ENCODE results near the gene SGSM1.

SGSM1 gene

GRCh38 chr22:24937114-24937513 is 131.1 kb downstream of the SGSM1 start:
- intact Hi-C loops (cut with DNase I) = no loop called here
- no peak for DNase-seq

- intact Hi-C loops (cut with DNase I) = no loop called here
- peak in 14 of 42 donors; percentile 4 to 60 (median 28) for DNase-seq
Observed at GRCh38 chr22:24938741-24939341, 132.8 kb downstream of the SGSM1 start.

- no peak for DNase-seq
- intact Hi-C loops (cut with DNase I) = no loop called here
Observed at GRCh38 chr22:24942301-24942700, 136.3 kb downstream of the SGSM1 start.

- DNase-seq = no peak
Observed at GRCh38 chr22:24944217-24944937, 138.4 kb downstream of the SGSM1 start.

GRCh38 chr22:24945430-24945829 is 139.4 kb downstream of the SGSM1 start:
- no peak for DNase-seq
- intact Hi-C loops (cut with DNase I) = no loop called here

More at GRCh38 chr22:24944217-24944937, 138.4 kb downstream of the SGSM1 start:
- intact Hi-C loops (cut with DNase I) = no loop called here

- intact Hi-C loops (cut with DNase I) = no loop called here
Observed at GRCh38 chr22:24947383-24947782, 141.4 kb downstream of the SGSM1 start.

GRCh38 chr22:24947881-24948280 is 141.9 kb downstream of the SGSM1 start:
- intact Hi-C loops (cut with DNase I) = no loop called here

More at GRCh38 chr22:24947383-24947782, 141.4 kb downstream of the SGSM1 start:
- DNase-seq = no peak

GRCh38 chr22:24948356-24949202 is 142.6 kb downstream of the SGSM1 start:
- intact Hi-C loops (cut with DNase I) = no loop called here
- DNase-seq = no peak

More at GRCh38 chr22:24947881-24948280, 141.9 kb downstream of the SGSM1 start:
- no peak for DNase-seq

GRCh38 chr22:24950272-24950902 is 144.4 kb downstream of the SGSM1 start:
- DNase-seq = peak in 34 of 42 donors; percentile 8 to 71 (median 42)
- intact Hi-C loops (cut with DNase I) = loop anchor here (5.0 kb wide), 1 partner anchor 97 kb away; no protein-coding TSS in a partner anchor

- intact Hi-C loops (cut with DNase I) = loop anchor here (5.0 kb wide), 1 partner anchor 95 kb away; no protein-coding TSS in a partner anchor
- peak; percentile 50 to 93 (median 88) for DNase-seq
Observed at GRCh38 chr22:24951942-24952836, 146.2 kb downstream of the SGSM1 start, which contains the start of gene KIAA1671. KIAA1671 (plus strand) TSS chr22:24952716; CDS start chr22:25028000, 75,284 bp downstream.

GRCh38 chr22:24952837-24953383 is 146.9 kb downstream of the SGSM1 start:
- intact Hi-C loops (cut with DNase I) = loop anchor here (5.0 kb wide), 1 partner anchor 94 kb away; no protein-coding TSS in a partner anchor
- DNase-seq = peak in 36 of 42 donors; percentile 24 to 73 (median 52)

- intact Hi-C loops (cut with DNase I) = loop anchor here (5.0 kb wide), 1 partner anchor 94 kb away; no protein-coding TSS in a partner anchor
- DNase-seq = peak in 2 of 42 donors; percentile 4 to 50
Observed at GRCh38 chr22:24953384-24954113, 147.5 kb downstream of the SGSM1 start.

GRCh38 chr22:24954114-24954463 is 148.1 kb downstream of the SGSM1 start:
- no peak for DNase-seq
- intact Hi-C loops (cut with DNase I) = loop anchor here (5.0 kb wide), 1 partner anchor 93 kb away; no protein-coding TSS in a partner anchor

GRCh38 chr22:24954856-24955255 is 148.8 kb downstream of the SGSM1 start:
- intact Hi-C loops (cut with DNase I) = loop anchor here (5.0 kb wide), 1 partner anchor 92 kb away; no protein-coding TSS in a partner anchor
- no peak for DNase-seq

- intact Hi-C loops (cut with DNase I) = no loop called here
- no peak for DNase-seq
Observed at GRCh38 chr22:24957043-24957442, 151.0 kb downstream of the SGSM1 start.

- DNase-seq = no peak
- intact Hi-C loops (cut with DNase I) = no loop called here
Observed at GRCh38 chr22:24961217-24961844, 155.3 kb downstream of the SGSM1 start.
